Measurements from ENCODE around the gene DGKQ. TPM values are rescaled to one million over a fixed set of nuclear protein-coding genes. Genes with fewer than 3 reads are reported as not detected.

Gene DGKQ
- total RNA-seq, 1 experiment from 2014 or later, result 12.4 TPM

DNA sequence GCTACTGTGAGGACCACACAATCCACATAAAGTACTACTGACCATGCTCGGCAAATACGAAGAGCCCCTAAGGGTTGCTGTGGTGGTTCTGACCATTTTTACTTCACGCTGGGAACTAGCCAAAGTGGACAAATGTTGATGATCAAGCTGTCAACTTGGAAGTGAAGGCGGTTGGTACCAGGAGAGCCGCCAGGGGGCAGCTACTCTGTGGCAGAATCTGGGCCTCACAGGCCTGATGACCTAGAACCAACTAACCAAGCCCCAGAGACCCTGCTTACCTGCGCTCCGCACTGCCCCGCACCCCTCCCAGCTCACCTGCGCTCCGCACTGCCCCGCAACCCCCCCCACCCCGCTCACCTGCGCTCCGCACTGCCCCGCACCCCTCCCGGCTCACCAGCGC lies 46.8 kb downstream of the DGKQ start:
- no peak overlapping the region for H3K14ac ChIP-seq (ENCODE audit: insufficient read depth, low read length)
- no peaks in the 10 kb centered on the region for H3K27me3 Mint-ChIP-seq (ENCODE audit: low read depth)
- H2BK12ac ChIP-seq (ENCODE audit: insufficient read length, low read depth, low read length), result no peak overlapping the region
- H3K27ac ChIP-seq (ENCODE audit: insufficient read length, low read depth, low read length), result no peak overlapping the region
- H3K23me2 ChIP-seq (ENCODE audit: insufficient read length, low read depth, low read length, poor library complexity, severe bottlenecking), result peaks cover 8% of the 10 kb centered on the region
- no peak overlapping the region for H3K4ac ChIP-seq (ENCODE audit: low read depth, low read length)
- H3K9me3 ChIP-seq (ENCODE audit: control insufficient read depth, low read depth, low read length), result no peaks in the 10 kb centered on the region
- H3K27ac Mint-ChIP-seq, result peak overlapping the region in 1 of 3 experiments; percentile 40; a peak in 1 of 7 replicates
- H3K18ac ChIP-seq (ENCODE audit: insufficient read length, low read depth, low read length), result no peak overlapping the region
- H4K91ac ChIP-seq (ENCODE audit: insufficient read length, low read depth, low read length), result no peak overlapping the region
- H2BK5ac ChIP-seq (ENCODE audit: insufficient read length, low read length), result no peak overlapping the region
- H2BK20ac ChIP-seq (ENCODE audit: low read depth, low read length, poor library complexity, severe bottlenecking), result no peak overlapping the region
- no peak overlapping the region for H4K5ac ChIP-seq (ENCODE audit: insufficient read length, low read depth, low read length)
- no peak overlapping the region for H2BK120ac ChIP-seq (ENCODE audit: low read depth, low read length, poor library complexity, severe bottlenecking)
- peak; percentile 79 for DNase-seq
- no peak overlapping the region for H3K23ac ChIP-seq (ENCODE audit: insufficient read length, low read depth, low read length)
- peaks cover 0 to 2% (median 0%) of the 10 kb centered on the region in 3 experiments; a peak in 3 of 7 replicates for H3K36me3 Mint-ChIP-seq (ENCODE audit: insufficient read depth in 1 of 3, low read depth in 3 of 3)
- no peak overlapping the region for H4K8ac ChIP-seq (replicated peaks; ENCODE audit: insufficient read length, low read depth, low read length)
- H3K9ac ChIP-seq (ENCODE audit: extremely low read depth, insufficient read length, low read length), result no peak overlapping the region
- H4K20me1 ChIP-seq (ENCODE audit: control insufficient read depth, insufficient read depth, insufficient read length), result peaks cover 2% of the 10 kb centered on the region
- H2AK5ac ChIP-seq (ENCODE audit: insufficient read length, low read length), result no peak overlapping the region
- no peak overlapping the region for H2BK15ac ChIP-seq (ENCODE audit: low read depth, low read length)
- H3K4me1 ChIP-seq (ENCODE audit: insufficient read depth, low read length), result peaks cover 4% of the 10 kb centered on the region; the same call in 1 of the 2 replicates
- TF ChIP-seq, protein P1, sequence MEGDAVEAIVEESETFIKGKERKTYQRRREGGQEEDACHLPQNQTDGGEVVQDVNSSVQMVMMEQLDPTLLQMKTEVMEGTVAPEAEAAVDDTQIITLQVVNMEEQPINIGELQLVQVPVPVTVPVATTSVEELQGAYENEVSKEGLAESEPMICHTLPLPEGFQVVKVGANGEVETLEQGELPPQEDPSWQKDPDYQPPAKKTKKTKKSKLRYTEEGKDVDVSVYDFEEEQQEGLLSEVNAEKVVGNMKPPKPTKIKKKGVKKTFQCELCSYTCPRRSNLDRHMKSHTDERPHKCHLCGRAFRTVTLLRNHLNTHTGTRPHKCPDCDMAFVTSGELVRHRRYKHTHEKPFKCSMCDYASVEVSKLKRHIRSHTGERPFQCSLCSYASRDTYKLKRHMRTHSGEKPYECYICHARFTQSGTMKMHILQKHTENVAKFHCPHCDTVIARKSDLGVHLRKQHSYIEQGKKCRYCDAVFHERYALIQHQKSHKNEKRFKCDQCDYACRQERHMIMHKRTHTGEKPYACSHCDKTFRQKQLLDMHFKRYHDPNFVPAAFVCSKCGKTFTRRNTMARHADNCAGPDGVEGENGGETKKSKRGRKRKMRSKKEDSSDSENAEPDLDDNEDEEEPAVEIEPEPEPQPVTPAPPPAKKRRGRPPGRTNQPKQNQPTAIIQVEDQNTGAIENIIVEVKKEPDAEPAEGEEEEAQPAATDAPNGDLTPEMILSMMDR (conservative IDR thresholded peaks at IDR 0.05), result peak; percentile 74
- peaks cover 27% of the 10 kb centered on the region; the same call in 1 of the 2 replicates for H3K79me2 ChIP-seq (ENCODE audit: insufficient read depth, low read length)
- peaks cover 29% of the 10 kb centered on the region for H3K79me1 ChIP-seq (ENCODE audit: insufficient read depth, low read depth, low read length, poor library complexity, severe bottlenecking)
- peaks cover 24 to 28% of the 10 kb centered on the region in 2 experiments for H3K4me1 Mint-ChIP-seq
- WGBS (ENCODE audit: extremely low coverage, insufficient read length, low lambda C conversion rate), result no CpG with 5 or more reads among the region's 17 CpGs
- no peaks in the 10 kb centered on the region for H3K27me3 ChIP-seq (ENCODE audit: insufficient read depth, low read length)
- H3K4me2 ChIP-seq (ENCODE audit: insufficient read depth, insufficient read length, low read length), result no peak overlapping the region
- H3K4me3 Mint-ChIP-seq, result no peak overlapping the region
- no peak overlapping the region for H2AFZ ChIP-seq (ENCODE audit: low read length)
- H3K9me3 Mint-ChIP-seq, result no peaks in the 10 kb centered on the region
- no peak overlapping the region for H3T11ph ChIP-seq (ENCODE audit: low read length)
- no peak overlapping the region for H3K56ac ChIP-seq (ENCODE audit: insufficient read length, low read depth, low read length)

Data from H9 (cell line).